ENCODE data around the gene KLK1. TPM values are rescaled to one million over a fixed set of nuclear protein-coding genes. Genes with fewer than 3 reads are reported as not detected.

Gene KLK1
- total RNA-seq, 1 donor from 2014 or later = not detected

DNA sequence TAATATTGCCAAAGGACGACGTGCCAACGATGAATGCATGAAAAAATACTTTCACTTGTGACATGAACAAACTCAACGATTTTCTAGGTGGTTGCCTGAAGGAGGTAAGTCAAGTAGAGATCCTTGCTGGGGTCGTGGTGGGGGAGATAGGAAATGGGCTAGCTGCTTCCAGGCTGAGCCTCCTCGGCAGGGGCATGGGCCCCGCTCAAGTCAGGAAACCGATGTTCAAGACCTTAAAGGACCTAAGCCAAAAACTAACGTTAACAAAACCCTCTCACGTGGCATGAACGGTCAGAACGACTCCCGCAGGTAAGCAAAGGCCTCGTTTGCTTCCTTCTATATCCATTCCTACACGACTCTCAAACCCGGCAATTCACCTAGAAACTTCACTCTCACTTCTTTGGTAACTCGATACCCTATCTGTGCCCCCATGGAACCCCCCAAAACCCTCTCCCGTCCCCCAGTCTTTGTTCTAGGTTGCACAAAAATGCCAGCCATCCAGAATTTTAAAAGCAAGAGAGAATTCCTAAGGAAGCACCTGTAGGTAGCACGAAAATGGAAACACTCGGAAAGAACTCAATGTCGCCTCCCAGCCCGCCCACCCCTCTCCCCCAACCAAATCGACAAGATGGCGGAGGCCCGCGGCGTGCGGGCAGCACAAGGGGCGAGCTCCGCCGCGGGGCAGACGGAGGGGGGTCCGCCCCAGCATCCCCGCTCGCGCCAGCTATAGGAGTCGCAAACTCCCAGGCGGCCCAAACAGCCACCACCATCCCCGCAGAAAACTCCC is 19.8 kb downstream of the KLK1 start:
- TF ChIP-seq, protein P1, sequence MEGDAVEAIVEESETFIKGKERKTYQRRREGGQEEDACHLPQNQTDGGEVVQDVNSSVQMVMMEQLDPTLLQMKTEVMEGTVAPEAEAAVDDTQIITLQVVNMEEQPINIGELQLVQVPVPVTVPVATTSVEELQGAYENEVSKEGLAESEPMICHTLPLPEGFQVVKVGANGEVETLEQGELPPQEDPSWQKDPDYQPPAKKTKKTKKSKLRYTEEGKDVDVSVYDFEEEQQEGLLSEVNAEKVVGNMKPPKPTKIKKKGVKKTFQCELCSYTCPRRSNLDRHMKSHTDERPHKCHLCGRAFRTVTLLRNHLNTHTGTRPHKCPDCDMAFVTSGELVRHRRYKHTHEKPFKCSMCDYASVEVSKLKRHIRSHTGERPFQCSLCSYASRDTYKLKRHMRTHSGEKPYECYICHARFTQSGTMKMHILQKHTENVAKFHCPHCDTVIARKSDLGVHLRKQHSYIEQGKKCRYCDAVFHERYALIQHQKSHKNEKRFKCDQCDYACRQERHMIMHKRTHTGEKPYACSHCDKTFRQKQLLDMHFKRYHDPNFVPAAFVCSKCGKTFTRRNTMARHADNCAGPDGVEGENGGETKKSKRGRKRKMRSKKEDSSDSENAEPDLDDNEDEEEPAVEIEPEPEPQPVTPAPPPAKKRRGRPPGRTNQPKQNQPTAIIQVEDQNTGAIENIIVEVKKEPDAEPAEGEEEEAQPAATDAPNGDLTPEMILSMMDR (IDR thresholded peaks at IDR 0.05) = no peak
- peaks cover 30% of the 10 kb centered on the region for H3K4me1 Mint-ChIP-seq (ENCODE audit: low read depth)
- H3K36me3 Mint-ChIP-seq (ENCODE audit: low read depth) = peaks cover 10% of the 10 kb centered on the region
- H3K9me3 Mint-ChIP-seq (ENCODE audit: low read depth) = no peaks in the 10 kb centered on the region
- H3K27me3 Mint-ChIP-seq (ENCODE audit: low read depth) = no peaks in the 10 kb centered on the region
- DNase-seq (ENCODE audit: low spot score) = no peak
- H3K4me3 Mint-ChIP-seq (ENCODE audit: unreplicated experiment) = peak overlapping the region; percentile 99
- H3K27ac Mint-ChIP-seq (ENCODE audit: unreplicated experiment) = peak overlapping the region; percentile 100

DNA sequence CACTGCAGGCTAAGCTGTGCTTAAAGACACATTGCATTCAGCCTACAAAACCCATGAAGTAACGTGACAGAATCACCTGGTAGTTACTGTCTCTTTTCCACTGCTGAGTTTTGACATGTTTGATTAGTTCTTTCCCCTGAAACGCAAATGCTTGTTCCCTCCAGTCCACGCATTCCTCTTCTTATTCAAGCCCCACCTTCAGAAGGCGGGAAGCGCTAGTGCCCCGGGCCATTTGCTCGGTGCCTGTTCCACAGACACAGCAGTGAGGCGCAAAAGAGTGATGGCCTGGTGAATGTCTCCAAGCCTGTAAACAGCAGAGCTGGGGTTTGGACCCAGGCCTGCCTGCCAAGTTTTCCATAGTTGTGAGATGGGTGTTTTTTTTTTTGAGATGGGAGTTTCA is 22.5 kb downstream of the KLK1 start:
- Mint-ChIP-seq H3K27me3 (ENCODE audit: low read depth) (no peaks in the 10 kb centered on the region), H3K4me1 (ENCODE audit: low read depth) (peaks cover 27% of the 10 kb centered on the region), H3K4me3 (ENCODE audit: unreplicated experiment) (no peak overlapping the region), H3K36me3 (ENCODE audit: low read depth) (peaks cover 18% of the 10 kb centered on the region), H3K27ac (ENCODE audit: unreplicated experiment) (no peak overlapping the region), H3K9me3 (ENCODE audit: low read depth) (no peaks in the 10 kb centered on the region)
- TF ChIP-seq, protein P1 (IDR thresholded peaks at IDR 0.05) = no peak
- no peak for DNase-seq (ENCODE audit: low spot score)

DNA sequence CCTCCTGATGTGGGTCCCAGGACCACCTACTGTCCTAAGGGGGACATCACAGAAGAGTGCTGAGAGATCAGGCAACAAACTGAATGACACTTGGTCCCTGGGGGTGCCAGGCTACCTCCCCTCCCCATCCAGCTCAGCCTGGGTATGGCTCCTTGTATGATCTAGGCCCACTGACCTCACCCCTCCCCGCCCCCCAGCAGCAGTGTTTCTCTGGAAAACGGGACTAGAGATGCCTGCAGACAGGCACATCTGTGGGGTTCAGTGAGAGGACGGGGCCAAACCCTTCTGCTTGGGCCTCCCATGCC is 24.1 kb downstream of the KLK1 start:
- no peaks in the 10 kb centered on the region for H3K9me3 Mint-ChIP-seq (ENCODE audit: low read depth)
- no peak overlapping the region for H3K27ac Mint-ChIP-seq (ENCODE audit: unreplicated experiment)
- no peak for DNase-seq (ENCODE audit: low spot score)
- TF ChIP-seq, protein P1 (IDR thresholded peaks at IDR 0.05) = no peak
- H3K4me1 Mint-ChIP-seq (ENCODE audit: low read depth) = peaks cover 17% of the 10 kb centered on the region
- no peak overlapping the region for H3K4me3 Mint-ChIP-seq (ENCODE audit: unreplicated experiment)
- no peaks in the 10 kb centered on the region for H3K27me3 Mint-ChIP-seq (ENCODE audit: low read depth)
- H3K36me3 Mint-ChIP-seq (ENCODE audit: low read depth) = peaks cover 18% of the 10 kb centered on the region

DNA sequence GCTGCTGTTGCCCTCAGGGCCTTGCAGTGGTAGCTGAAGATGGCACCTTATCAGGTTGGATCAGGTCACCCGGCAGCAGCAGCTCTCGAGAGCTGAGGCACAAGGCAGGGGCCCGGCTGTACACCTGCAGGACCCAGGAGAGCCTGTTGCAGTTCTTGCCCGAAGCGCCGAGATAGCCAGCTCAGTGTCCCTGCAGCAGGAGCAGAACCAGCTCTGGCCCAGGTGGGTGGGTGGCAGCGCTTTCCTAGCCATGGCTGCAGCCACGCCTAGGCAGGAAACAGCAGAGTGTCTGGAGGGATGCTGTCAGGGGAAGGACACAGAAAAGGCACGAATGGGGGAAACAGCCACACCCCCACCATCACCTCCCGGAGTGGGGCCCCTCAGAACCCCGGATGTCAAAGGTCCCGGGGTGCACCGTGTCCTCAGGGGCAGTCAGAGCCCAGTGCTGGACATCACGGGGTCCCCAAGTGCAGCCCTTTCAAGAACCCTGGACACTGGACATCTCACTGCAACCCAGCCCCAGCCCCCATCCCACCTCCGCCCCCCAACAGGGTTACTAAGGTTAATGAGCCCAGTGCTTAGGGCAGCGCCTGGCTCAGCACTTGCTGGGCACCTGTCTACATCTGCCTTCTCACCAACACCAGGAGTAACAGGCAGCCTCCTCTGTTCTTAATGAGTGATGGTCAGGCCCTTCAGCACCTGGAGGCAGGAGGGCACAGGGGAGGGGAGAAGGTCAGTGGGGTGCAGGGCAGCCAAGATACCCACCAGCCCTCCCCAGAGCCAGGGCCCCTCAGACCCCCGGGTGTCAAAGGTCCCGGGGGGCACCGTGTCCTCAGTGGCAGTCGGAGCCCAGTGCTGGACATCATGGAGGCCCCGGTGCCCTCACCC is 24.7 kb downstream of the KLK1 start:
- Mint-ChIP-seq H3K4me1 (ENCODE audit: low read depth) (peaks cover 14% of the 10 kb centered on the region), H3K27ac (ENCODE audit: unreplicated experiment) (no peak overlapping the region), H3K4me3 (ENCODE audit: unreplicated experiment) (no peak overlapping the region), H3K9me3 (ENCODE audit: low read depth) (no peaks in the 10 kb centered on the region), H3K27me3 (ENCODE audit: low read depth) (no peaks in the 10 kb centered on the region), H3K36me3 (ENCODE audit: low read depth) (peaks cover 17% of the 10 kb centered on the region)
- DNase-seq (ENCODE audit: low spot score) = no peak
- TF ChIP-seq, protein P1 (IDR thresholded peaks at IDR 0.05) = no peak

DNA sequence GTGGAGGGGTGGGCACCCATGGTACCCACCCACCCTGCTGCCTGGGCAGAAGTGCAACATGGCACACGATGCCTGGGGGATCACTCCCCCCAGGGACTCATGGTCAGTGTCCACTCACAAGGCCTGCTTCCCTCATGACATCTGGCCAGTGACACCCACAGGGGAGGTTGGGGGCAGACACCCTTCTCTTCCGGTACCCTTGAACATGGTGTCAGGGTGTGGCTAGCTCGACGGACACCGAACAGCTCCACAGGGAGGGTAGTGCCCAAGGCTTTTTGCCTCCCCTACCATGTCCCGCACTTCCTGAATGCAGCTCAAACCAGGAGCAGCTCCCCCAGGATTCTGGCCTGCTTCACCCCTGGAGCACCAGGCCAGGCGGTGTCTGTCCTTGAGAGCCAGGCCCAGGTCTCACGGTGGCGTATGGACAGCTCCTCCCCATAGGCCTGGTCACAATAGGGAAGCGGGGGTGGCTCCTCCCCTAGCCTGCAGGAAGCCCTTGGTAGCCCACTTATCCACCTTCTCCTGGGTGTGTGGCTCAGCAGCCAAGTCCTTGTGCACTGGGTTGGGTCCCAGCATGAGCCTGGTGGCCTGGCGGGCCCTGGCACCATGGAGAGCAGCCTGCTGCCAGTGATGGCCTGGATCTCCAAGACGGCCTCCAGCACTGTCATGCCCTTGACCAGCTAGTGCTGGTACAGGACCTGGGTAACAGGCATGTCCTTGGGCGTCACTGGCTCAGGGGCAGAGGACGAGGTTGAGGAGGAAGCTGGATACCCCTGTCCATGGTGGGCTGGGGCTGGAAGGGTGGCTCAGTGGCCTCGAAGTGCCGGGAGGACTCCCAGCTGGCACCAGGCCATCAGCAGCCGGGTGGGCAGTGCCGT is 25.6 kb downstream of the KLK1 start:
- H3K9me3 Mint-ChIP-seq (ENCODE audit: low read depth) = no peaks in the 10 kb centered on the region
- H3K27ac Mint-ChIP-seq (ENCODE audit: unreplicated experiment) = no peak overlapping the region
- H3K36me3 Mint-ChIP-seq (ENCODE audit: low read depth) = peaks cover 17% of the 10 kb centered on the region
- TF ChIP-seq, protein P1 (IDR thresholded peaks at IDR 0.05) = no peak
- no peaks in the 10 kb centered on the region for H3K27me3 Mint-ChIP-seq (ENCODE audit: low read depth)
- peaks cover 7% of the 10 kb centered on the region for H3K4me1 Mint-ChIP-seq (ENCODE audit: low read depth)
- no peak overlapping the region for H3K4me3 Mint-ChIP-seq (ENCODE audit: unreplicated experiment)
- DNase-seq (ENCODE audit: low spot score) = no peak
